ENCODE data around the gene CNTNAP5. TPM values are rescaled to one million over a fixed set of nuclear protein-coding genes. Genes with fewer than 3 reads are reported as not detected.

CNTNAP5 gene
- total and polyA plus RNA-seq, 2 of the 4 experiments (the other 2 are of a cell fraction): not detected

- Histone ChIP-seq H2BK5ac (ENCODE audit: low read depth, low read length, poor library complexity, severe bottlenecking) (no peak overlapping the region), H3K56ac (ENCODE audit: extremely low read depth, insufficient read depth, low read length) (no peak overlapping the region), H3K9me3 (ENCODE audit: control insufficient read depth, insufficient read depth, low read length) (peaks cover 6% of the 10 kb centered on the region; the same call in 1 of the 2 replicates), H3K9ac (ENCODE audit: low read depth, low read length) (no peak overlapping the region), H3K4me3 (ENCODE audit: insufficient read depth, low read depth, low read length) (no peak overlapping the region), H2BK120ac (ENCODE audit: low read depth, low read length) (no peak overlapping the region), H2AFZ (replicated peaks; ENCODE audit: low read length, poor library complexity) (no peak overlapping the region), H3K23ac (ENCODE audit: low read depth, low read length) (no peak overlapping the region), H4K91ac (ENCODE audit: insufficient read depth, low read depth, low read length) (no peak overlapping the region), H3K4me2 (ENCODE audit: low read depth, low read length) (no peak overlapping the region), H2AK5ac (ENCODE audit: low read depth, low read length) (no peak overlapping the region), H3K4ac (ENCODE audit: low read depth, low read length) (no peak overlapping the region), H3K9me1 (ENCODE audit: insufficient read depth, low read length) (no peaks in the 10 kb centered on the region), H3K14ac (replicated peaks; ENCODE audit: low read depth, low read length) (no peak overlapping the region), H4K5ac (ENCODE audit: low read depth, low read length) (no peak overlapping the region), H3K18ac (ENCODE audit: low read depth, low read length) (no peak overlapping the region), H2AK9ac (replicated peaks; ENCODE audit: low read depth, low read length, poor library complexity) (no peak overlapping the region), H3K27ac (ENCODE audit: insufficient read depth, low read length) (no peak overlapping the region), H3K36me3 (ENCODE audit: control insufficient read depth, insufficient read depth, low read length) (no peaks in the 10 kb centered on the region), H4K20me1 (ENCODE audit: insufficient read depth, low read length) (no peaks in the 10 kb centered on the region), H3K27me3 (ENCODE audit: control insufficient read depth, insufficient read depth, low read length) (no peaks in the 10 kb centered on the region), H3K79me1 (ENCODE audit: low read depth in 1 of 2, low read length in 2 of 2) (no peaks in the 10 kb centered on the region), H2BK15ac (ENCODE audit: low read depth, low read length) (no peak overlapping the region), H2BK20ac (ENCODE audit: low read depth, low read length) (no peak overlapping the region), H3K4me1 (ENCODE audit: control insufficient read depth, insufficient read depth, low read length) (no peaks in the 10 kb centered on the region), H4K8ac (ENCODE audit: low read depth in 2 of 2, low read length in 2 of 2) (no peak overlapping the region)
- ChIA-PET POLR2A (ENCODE audit: unreplicated experiment) (no interaction called here), CTCF (no interaction called here)
- DNase-seq: no peak
- dilution Hi-C loops (cut with HindIII; ENCODE audit: low sequenced_read_pairs, unreplicated experiment): no loop called here
- intact Hi-C loops (cut with micrococcal nuclease): no loop called here
- BruUV-seq (replicated peaks): no TSS peak
- in situ Hi-C loops (cut with MboI; ENCODE audit: low sequenced_read_pairs): no loop called here
- ATAC-seq (ENCODE audit: low read depth): no peak
- no peak for TF ChIP-seq CHD1 (IDR thresholded peaks at IDR 0.05; ENCODE audit: low read depth, low read length)
Measured at GRCh38 chr2:124112206-124112605, 87.1 kb downstream of the CNTNAP5 start.

Data from IMR-90 (cell line).